GM10266 (cell line): ENCODE measurements around the gene GPR15.

Source experiments
- DNase-seq: peaks from one replicate; pipeline ENCODE4 v3.0.0; 2012; ENCODE audit errors: extremely low spot score
- CTCF ChIP-seq: IDR thresholded peaks from 2 replicates; pipeline ENCODE4 v1.5.1; 2012; ENCODE audit warnings: mild to moderate bottlenecking, low read depth; ENCODE audit not compliant: control insufficient read depth, insufficient read depth; ENCODE audit errors: missing control alignments

Gene GPR15

GRCh38 chr3:98583766-98584165 lies 52.0 kb downstream of the GPR15 start:
- DNase-seq = no peak
- TF ChIP-seq CTCF = no peak
